ENCODE measurements around the gene CKS1B.

Gene CKS1B

DNA sequence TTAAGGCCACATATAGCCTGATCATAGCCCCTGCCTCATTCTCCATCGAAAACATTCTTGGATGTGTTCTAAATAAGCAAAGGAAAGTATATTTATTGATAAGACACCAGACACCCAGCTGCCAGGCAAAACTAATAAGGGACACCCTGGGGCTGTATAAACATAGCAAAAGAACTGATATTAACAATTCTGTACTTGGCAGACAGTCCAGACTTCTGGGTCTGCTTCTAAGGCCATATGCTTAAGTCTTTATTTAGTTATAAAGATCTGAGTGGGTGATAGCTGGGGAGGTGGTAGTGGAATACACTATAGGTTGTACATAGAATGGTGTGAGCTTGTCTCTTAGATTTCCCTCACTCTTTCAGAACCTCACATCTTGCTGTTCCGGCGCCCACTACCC is 3.9 kb downstream of the CKS1B start:
- ATAC-seq: no peak
- TF ChIP-seq TCF4 (CRISPR knock-in tag; IDR thresholded peaks at IDR 0.05; ENCODE audit: borderline replicate concordance) (peak; percentile 98; the same call in 1 of the 2 replicates), BACH2 (CRISPR knock-in tag; IDR thresholded peaks at IDR 0.05; ENCODE audit: borderline replicate concordance) (no peak)
- TF ChIP-seq, protein P1, sequence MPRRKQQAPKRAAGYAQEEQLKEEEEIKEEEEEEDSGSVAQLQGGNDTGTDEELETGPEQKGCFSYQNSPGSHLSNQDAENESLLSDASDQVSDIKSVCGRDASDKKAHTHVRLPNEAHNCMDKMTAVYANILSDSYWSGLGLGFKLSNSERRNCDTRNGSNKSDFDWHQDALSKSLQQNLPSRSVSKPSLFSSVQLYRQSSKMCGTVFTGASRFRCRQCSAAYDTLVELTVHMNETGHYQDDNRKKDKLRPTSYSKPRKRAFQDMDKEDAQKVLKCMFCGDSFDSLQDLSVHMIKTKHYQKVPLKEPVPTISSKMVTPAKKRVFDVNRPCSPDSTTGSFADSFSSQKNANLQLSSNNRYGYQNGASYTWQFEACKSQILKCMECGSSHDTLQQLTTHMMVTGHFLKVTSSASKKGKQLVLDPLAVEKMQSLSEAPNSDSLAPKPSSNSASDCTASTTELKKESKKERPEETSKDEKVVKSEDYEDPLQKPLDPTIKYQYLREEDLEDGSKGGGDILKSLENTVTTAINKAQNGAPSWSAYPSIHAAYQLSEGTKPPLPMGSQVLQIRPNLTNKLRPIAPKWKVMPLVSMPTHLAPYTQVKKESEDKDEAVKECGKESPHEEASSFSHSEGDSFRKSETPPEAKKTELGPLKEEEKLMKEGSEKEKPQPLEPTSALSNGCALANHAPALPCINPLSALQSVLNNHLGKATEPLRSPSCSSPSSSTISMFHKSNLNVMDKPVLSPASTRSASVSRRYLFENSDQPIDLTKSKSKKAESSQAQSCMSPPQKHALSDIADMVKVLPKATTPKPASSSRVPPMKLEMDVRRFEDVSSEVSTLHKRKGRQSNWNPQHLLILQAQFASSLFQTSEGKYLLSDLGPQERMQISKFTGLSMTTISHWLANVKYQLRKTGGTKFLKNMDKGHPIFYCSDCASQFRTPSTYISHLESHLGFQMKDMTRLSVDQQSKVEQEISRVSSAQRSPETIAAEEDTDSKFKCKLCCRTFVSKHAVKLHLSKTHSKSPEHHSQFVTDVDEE (CRISPR knock-in tag; IDR thresholded peaks at IDR 0.05): peak; percentile 71; the same call in 1 of the 2 replicates

DNA sequence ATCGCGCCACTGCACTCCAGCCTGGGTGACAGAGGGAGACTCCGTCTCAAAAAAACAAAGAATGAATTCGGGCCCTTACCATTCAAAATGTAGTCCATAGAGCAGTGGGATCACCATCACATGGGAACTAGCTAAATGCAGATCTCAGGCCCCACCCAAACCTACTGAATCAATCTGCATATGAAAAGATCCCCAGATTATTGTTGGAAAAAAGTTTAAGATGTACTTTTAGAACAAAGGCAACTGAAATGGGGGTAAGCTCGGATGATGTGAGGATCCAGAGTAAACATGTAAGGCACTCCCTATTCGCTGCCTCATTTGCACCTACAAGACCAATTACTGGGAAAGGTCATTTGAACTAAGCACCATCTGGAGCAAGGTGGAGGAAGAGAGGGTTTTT is 7.9 kb downstream of the CKS1B start:
- no peak for TF ChIP-seq ZNF8 (CRISPR knock-in tag; IDR thresholded peaks at IDR 0.05)
- no peak for TF ChIP-seq GLIS3 (CRISPR knock-in tag; IDR thresholded peaks at IDR 0.05)
- no peak for TF ChIP-seq ZNF565 (CRISPR knock-in tag; conservative IDR thresholded peaks at IDR 0.05; ENCODE audit: low read depth)
- TF ChIP-seq TCF4 (CRISPR knock-in tag; IDR thresholded peaks at IDR 0.05; ENCODE audit: borderline replicate concordance): no peak
- TF ChIP-seq PATZ1 (CRISPR knock-in tag; IDR thresholded peaks at IDR 0.05; ENCODE audit: borderline replicate concordance): no peak
- no peak for TF ChIP-seq TOX (CRISPR knock-in tag; IDR thresholded peaks at IDR 0.05; ENCODE audit: borderline replicate concordance)
- TF ChIP-seq, protein P2, sequence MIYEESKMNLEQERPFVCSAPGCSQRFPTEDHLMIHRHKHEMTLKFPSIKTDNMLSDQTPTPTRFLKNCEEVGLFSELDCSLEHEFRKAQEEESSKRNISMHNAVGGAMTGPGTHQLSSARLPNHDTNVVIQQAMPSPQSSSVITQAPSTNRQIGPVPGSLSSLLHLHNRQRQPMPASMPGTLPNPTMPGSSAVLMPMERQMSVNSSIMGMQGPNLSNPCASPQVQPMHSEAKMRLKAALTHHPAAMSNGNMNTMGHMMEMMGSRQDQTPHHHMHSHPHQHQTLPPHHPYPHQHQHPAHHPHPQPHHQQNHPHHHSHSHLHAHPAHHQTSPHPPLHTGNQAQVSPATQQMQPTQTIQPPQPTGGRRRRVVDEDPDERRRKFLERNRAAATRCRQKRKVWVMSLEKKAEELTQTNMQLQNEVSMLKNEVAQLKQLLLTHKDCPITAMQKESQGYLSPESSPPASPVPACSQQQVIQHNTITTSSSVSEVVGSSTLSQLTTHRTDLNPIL (CRISPR knock-in tag; IDR thresholded peaks at IDR 0.05; ENCODE audit: low read depth): no peak
- no peak for TF ChIP-seq BACH2 (CRISPR knock-in tag; IDR thresholded peaks at IDR 0.05; ENCODE audit: borderline replicate concordance)
- TF ChIP-seq ESRRG (CRISPR knock-in tag; IDR thresholded peaks at IDR 0.05): no peak
- TF ChIP-seq POU6F1 (CRISPR knock-in tag; IDR thresholded peaks at IDR 0.05; ENCODE audit: borderline replicate concordance, low read depth): no peak
- TF ChIP-seq, protein P1 (CRISPR knock-in tag; IDR thresholded peaks at IDR 0.05): no peak
- no peak for TF ChIP-seq CSRNP3 (CRISPR knock-in tag; IDR thresholded peaks at IDR 0.05)
- no peak for TF ChIP-seq RARB (CRISPR knock-in tag; IDR thresholded peaks at IDR 0.05)
- no peak for TF ChIP-seq ZFP30 (CRISPR knock-in tag; IDR thresholded peaks at IDR 0.05)
- no peak for TF ChIP-seq SNAI2 (CRISPR knock-in tag; IDR thresholded peaks at IDR 0.05)
- no peak for TF ChIP-seq OSR1 (CRISPR knock-in tag; IDR thresholded peaks at IDR 0.05)
- no peak for TF ChIP-seq CSDC2 (CRISPR knock-in tag; IDR thresholded peaks at IDR 0.05)
- no peak for TF ChIP-seq PPARA (CRISPR knock-in tag; IDR thresholded peaks at IDR 0.05; ENCODE audit: borderline replicate concordance)
- TF ChIP-seq ARNTL (CRISPR knock-in tag; IDR thresholded peaks at IDR 0.05; ENCODE audit: borderline replicate concordance, low read depth): no peak

More for the DNA sequence above, 7.9 kb downstream of the CKS1B start:
- no peak for ATAC-seq
